ENCODE results near the gene TBC1D10A. TPM values are rescaled to one million over a fixed set of nuclear protein-coding genes. Genes with fewer than 3 reads are reported as not detected.

TBC1D10A gene, protein sequence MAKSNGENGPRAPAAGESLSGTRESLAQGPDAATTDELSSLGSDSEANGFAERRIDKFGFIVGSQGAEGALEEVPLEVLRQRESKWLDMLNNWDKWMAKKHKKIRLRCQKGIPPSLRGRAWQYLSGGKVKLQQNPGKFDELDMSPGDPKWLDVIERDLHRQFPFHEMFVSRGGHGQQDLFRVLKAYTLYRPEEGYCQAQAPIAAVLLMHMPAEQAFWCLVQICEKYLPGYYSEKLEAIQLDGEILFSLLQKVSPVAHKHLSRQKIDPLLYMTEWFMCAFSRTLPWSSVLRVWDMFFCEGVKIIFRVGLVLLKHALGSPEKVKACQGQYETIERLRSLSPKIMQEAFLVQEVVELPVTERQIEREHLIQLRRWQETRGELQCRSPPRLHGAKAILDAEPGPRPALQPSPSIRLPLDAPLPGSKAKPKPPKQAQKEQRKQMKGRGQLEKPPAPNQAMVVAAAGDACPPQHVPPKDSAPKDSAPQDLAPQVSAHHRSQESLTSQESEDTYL
- total RNA-seq = 15.7 and 23.4 TPM in 2 replicates
- polyA plus RNA-seq = 38.7 and 39.9 TPM in 2 replicates

DNA sequence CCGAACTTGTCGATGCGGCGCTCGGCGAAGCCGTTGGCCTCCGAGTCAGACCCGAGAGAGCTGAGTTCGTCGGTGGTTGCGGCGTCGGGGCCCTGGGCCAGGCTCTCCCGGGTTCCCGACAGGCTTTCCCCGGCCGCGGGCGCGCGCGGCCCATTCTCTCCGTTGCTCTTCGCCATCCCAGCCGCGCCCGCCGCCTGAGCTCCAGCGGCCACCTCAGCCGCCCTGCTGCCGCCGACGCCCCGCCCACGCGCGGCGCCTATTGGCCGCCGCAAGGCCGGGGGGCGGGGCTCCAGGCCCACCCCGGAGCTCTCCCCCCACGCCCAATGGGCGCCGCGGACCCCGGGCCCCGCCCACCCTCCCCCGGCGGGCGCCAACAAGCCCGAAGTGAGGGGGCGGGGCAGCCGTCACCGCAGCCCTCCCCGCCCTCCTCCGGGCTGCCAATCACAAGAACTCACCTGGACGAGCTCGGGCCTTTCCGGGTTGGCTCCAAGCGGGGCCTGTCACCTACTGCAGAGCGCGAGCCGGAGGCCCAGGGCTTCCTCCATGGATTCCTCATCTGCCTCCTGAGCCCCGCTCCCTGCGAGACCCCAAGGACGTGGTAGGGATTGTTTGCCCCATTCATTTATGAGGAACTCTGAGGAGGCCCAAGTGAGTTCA, at the start of gene TBC1D10A:
TSS of gene TBC1D10A (minus strand) at position 236 of the 657 bp plus-strand sequence. CDS start at position 176, 60 bp downstream.
- peaks cover 41% of the 10 kb centered on the region for H3K79me2 ChIP-seq
- peaks cover 27% of the 10 kb centered on the region for H3K4me1 ChIP-seq (ENCODE audit: insufficient read depth)
- H3K27me3 ChIP-seq = no peaks in the 10 kb centered on the region
- H3K4me2 ChIP-seq = peak within 1 kb of the TSS; percentile 97
- peak within 1 kb of the TSS; percentile 94 for H3K27ac ChIP-seq
- peak; percentile 99 for DNase-seq (ENCODE audit: low spot score)
- under 1% methylated on average over 35 of the region's 69 CpGs for WGBS (ENCODE audit: low lambda C conversion rate, missing lambda C conversion rate)
- no peaks in the 10 kb centered on the region for H3K9me3 ChIP-seq (ENCODE audit: low read depth)
- H3K9me2 ChIP-seq (replicated peaks; ENCODE audit: insufficient read depth) = no peaks in the 10 kb centered on the region
- H3K36me3 ChIP-seq (replicated peaks; ENCODE audit: insufficient read depth, low read depth) = no peaks in the 10 kb centered on the region
- TF ChIP-seq, protein P1, sequence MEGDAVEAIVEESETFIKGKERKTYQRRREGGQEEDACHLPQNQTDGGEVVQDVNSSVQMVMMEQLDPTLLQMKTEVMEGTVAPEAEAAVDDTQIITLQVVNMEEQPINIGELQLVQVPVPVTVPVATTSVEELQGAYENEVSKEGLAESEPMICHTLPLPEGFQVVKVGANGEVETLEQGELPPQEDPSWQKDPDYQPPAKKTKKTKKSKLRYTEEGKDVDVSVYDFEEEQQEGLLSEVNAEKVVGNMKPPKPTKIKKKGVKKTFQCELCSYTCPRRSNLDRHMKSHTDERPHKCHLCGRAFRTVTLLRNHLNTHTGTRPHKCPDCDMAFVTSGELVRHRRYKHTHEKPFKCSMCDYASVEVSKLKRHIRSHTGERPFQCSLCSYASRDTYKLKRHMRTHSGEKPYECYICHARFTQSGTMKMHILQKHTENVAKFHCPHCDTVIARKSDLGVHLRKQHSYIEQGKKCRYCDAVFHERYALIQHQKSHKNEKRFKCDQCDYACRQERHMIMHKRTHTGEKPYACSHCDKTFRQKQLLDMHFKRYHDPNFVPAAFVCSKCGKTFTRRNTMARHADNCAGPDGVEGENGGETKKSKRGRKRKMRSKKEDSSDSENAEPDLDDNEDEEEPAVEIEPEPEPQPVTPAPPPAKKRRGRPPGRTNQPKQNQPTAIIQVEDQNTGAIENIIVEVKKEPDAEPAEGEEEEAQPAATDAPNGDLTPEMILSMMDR (IDR thresholded peaks at IDR 0.05; ENCODE audit: poor library complexity) = no peak
- TF ChIP-seq EZH2phosphoT487 (IDR thresholded peaks at IDR 0.05; ENCODE audit: low read depth, severe bottlenecking, unreplicated experiment) (no peak), EZH2 (IDR thresholded peaks at IDR 0.05; ENCODE audit: borderline replicate concordance) (no peak)
- peaks cover 4% of the 10 kb centered on the region for H4K20me1 ChIP-seq (ENCODE audit: insufficient read depth, poor library complexity, severe bottlenecking)
- H2AFZ ChIP-seq = peak within 1 kb of the TSS; percentile 46
- H3K4me3 ChIP-seq = peak within 1 kb of the TSS; percentile 83

DNA sequence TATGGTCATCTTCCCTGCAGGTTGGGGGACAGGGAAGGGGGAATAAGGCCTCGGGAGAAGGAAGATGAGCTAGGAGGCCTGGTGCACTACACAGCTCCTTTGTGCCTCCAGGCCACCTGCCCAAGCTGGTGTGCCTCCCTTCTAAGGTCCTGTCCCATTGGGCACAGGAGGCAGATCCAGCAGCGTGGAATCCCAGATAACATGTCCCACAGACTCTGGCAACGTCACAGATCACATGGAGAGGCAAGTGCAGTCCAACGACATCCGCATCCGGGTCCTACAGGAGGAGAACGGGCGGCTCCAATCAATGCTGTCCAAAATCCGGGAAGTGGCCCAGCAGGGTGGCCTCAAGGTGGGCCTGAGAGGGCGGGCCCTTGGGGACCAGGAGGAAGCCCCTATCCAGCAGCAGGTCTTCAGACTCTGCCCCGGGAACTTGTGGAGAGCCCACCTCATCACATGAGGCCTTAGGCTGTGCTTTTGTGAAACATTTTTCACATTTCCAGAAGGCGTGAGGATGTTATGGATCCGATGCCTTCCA, 48.6 kb upstream of the TBC1D10A start:
- H3K4me1 ChIP-seq (ENCODE audit: insufficient read depth) = no peaks in the 10 kb centered on the region
- H3K27me3 ChIP-seq = no peaks in the 10 kb centered on the region
- H3K36me3 ChIP-seq (replicated peaks; ENCODE audit: insufficient read depth, low read depth) = no peaks in the 10 kb centered on the region
- no peaks in the 10 kb centered on the region for H3K9me2 ChIP-seq (replicated peaks; ENCODE audit: insufficient read depth)
- no peak for TF ChIP-seq EZH2phosphoT487 (IDR thresholded peaks at IDR 0.05; ENCODE audit: low read depth, severe bottlenecking, unreplicated experiment)
- WGBS (ENCODE audit: low lambda C conversion rate, missing lambda C conversion rate) = 95% methylated on average over 13 of the region's 13 CpGs
- H2AFZ ChIP-seq = no peak overlapping the region
- H4K20me1 ChIP-seq (ENCODE audit: insufficient read depth, poor library complexity, severe bottlenecking) = no peaks in the 10 kb centered on the region
- H3K4me2 ChIP-seq = no peak overlapping the region
- no peak overlapping the region for H3K27ac ChIP-seq
- no peak overlapping the region for H3K4me3 ChIP-seq
- no peaks in the 10 kb centered on the region for H3K79me2 ChIP-seq
- H3K9me3 ChIP-seq (ENCODE audit: low read depth) = no peaks in the 10 kb centered on the region
- no peak for DNase-seq (ENCODE audit: low spot score)

DNA sequence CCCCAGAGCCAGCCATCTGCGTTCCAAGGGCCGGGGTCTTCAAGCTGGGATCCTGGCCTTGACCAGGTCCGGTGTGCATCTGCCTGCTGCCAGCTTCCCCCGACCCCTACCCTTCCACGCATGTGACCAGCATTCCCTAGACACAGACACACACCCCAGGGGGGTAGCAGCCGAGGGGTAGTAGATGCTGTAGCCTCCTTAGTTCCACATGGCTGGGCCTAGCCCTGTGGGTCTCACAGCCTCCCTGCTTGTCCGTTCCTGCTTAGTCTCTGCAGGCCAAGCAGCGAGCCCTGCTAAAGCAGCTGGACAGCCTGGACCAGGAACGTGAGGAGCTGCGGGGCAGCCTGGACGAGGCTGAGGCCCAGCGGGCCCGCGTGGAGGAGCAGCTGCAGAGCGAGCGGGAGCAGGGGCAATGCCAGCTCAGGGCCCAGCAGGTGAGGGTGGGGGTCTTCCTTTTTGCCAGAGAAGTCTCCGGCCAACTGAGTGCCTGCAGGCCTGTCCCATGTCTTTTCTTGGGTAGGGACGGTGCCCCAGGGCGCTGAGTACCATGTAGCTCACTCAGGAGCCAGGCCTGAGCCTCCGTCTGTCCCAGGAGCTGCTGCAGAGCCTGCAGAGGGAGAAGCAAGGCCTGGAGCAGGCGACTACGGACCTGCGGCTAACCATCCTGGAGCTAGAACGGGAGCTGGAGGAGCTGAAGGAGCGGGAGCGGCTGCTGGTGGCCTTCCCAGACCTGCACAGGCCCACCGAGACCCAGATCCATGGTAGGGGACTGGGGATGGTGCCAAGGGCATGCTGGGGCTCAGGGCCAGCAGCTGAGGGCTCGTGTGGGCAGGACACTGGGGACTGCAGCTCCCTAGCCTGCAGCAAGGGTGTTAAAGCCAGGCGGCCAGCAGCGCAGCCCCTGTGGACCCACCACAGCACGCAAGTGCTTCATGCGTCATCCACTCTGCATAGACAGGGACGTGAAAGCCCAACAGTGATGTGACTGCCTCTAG, 46.9 kb upstream of the TBC1D10A start:
- no peaks in the 10 kb centered on the region for H3K4me1 ChIP-seq (ENCODE audit: insufficient read depth)
- H3K4me2 ChIP-seq = no peak overlapping the region
- DNase-seq (ENCODE audit: low spot score) = no peak
- no peaks in the 10 kb centered on the region for H3K9me3 ChIP-seq (ENCODE audit: low read depth)
- H2AFZ ChIP-seq = no peak overlapping the region
- 91% methylated on average over 32 of the region's 33 CpGs for WGBS (ENCODE audit: low lambda C conversion rate, missing lambda C conversion rate)
- H3K4me3 ChIP-seq = no peak overlapping the region
- no peaks in the 10 kb centered on the region for H3K27me3 ChIP-seq
- no peaks in the 10 kb centered on the region for H3K36me3 ChIP-seq (replicated peaks; ENCODE audit: insufficient read depth, low read depth)
- H3K9me2 ChIP-seq (replicated peaks; ENCODE audit: insufficient read depth) = no peaks in the 10 kb centered on the region
- no peak for TF ChIP-seq EZH2phosphoT487 (IDR thresholded peaks at IDR 0.05; ENCODE audit: low read depth, severe bottlenecking, unreplicated experiment)
- TF ChIP-seq, protein P1 (IDR thresholded peaks at IDR 0.05; ENCODE audit: poor library complexity) = no peak
- no peak for TF ChIP-seq EZH2 (IDR thresholded peaks at IDR 0.05; ENCODE audit: borderline replicate concordance)
- no peaks in the 10 kb centered on the region for H4K20me1 ChIP-seq (ENCODE audit: insufficient read depth, poor library complexity, severe bottlenecking)
- H3K27ac ChIP-seq = no peak overlapping the region
- no peaks in the 10 kb centered on the region for H3K79me2 ChIP-seq
